GM21786 (cell line): ENCODE data around the gene PPP1R36.
A peak's percentile ranks its signal among the peaks of the same experiment; 100 is the strongest.
"Not testable (repeated sequence)": the region's sequence is repeated elsewhere in the genome, so short reads cannot be mapped to it uniquely, and the experiment has no call there.

Source experiments
- ATAC-seq: cut with Tn5 transposase; IDR thresholded peaks from one replicate; pipeline ENCODE4 v1.9.1; 2021; ENCODE audit not compliant: unreplicated experiment

The PPP1R36 gene

GRCh38 chr14:64566651-64567122, 16.9 kb downstream of the PPP1R36 start:
- no peak for ATAC-seq

- no peak for ATAC-seq
These were observed 19.4 kb downstream of the PPP1R36 start for GRCh38 chr14:64569138-64569631.

- ATAC-seq, result not testable (repeated sequence)
These were observed 19.9 kb downstream of the PPP1R36 start for GRCh38 chr14:64569646-64570045.

- ATAC-seq, result no peak
These were observed 22.8 kb downstream of the PPP1R36 start for GRCh38 chr14:64572386-64573104.

DNA sequence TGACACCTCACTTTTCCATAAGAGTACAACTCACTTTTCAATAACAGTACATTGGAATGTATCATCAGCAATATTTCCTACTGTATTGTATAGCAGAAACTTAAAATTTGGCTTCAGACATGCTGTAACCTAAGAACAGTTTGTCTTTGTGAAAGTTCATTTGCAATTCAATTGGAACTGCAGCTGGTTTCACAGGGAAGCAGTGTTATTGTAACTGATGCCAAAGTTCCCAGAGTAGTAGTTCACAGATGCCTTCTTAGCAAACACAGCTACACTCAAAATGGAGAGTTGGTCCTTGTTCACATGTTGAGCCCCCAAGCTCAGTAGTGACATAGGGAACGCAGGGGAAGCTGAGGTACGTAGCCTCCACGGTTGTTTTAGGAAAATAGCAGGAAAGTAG, 23.3 kb downstream of the PPP1R36 start:
- no peak for ATAC-seq

- ATAC-seq, result no peak
These were observed 24.8 kb downstream of the PPP1R36 start for GRCh38 chr14:64574371-64575107.

- no peak for ATAC-seq
These were observed 27.4 kb downstream of the PPP1R36 start for GRCh38 chr14:64577211-64577610.

DNA sequence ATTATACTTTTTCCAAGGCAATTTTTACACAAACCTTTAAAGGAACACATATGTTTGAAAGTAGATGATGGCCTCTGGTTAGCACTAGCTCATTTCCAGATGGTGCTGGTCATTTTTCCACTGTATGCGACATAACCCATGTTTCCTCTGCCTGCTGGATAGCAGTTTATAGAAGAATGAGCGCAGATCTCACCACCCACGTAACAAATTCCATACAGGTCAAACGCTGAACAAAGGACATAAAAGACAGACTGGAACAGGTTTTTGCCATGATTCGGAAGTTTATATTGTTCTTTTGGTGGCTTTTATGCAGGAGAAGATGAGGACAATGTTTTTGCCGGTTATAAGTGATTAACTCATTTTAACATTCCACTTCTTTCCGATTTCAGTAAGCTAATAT, 30.7 kb downstream of the PPP1R36 start:
- ATAC-seq, result no peak

DNA sequence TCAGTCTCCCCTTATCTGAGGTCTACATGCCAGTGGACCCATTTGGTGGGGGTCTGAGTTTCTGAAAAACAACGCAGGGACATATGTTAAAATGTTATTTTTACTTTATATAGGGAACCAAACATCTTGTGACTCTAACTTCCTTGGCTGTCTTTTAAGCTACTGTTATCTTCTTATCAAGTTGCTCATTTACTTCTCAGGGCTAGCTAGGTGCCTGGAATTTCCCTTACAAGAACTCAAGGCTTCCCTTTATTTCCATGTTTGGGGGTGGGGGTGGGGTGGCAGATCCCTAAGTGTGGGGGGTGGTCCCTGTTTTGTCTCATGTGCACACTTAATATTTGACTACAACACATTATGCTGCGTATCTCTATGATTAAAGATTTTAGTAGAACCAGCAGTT, 31.6 kb downstream of the PPP1R36 start:
- no peak for ATAC-seq

DNA sequence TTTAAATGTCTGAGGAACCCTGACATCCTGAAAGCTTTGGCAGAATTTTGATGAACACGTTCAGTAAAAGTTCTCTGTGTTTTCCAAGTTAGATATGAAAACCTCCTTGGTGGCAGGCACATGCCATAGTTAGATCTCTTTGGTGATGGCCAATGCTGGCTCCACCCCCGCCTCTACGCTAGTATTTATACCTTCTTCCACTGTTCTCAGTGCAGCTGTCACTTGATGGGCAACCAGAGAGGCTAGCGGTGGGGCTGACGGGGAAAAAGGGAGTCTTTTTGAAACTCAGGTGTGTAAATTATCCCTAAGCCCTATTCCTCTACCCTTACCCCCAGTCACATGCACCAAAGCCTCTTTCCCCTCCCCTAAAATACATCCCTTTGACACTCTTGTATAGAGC, 32.1 kb downstream of the PPP1R36 start:
- ATAC-seq, result no peak

GRCh38 chr14:64584190-64584589, 34.4 kb downstream of the PPP1R36 start:
- no peak for ATAC-seq

GRCh38 chr14:64591809-64592208, 42.0 kb downstream of the PPP1R36 start:
- no peak for ATAC-seq

DNA sequence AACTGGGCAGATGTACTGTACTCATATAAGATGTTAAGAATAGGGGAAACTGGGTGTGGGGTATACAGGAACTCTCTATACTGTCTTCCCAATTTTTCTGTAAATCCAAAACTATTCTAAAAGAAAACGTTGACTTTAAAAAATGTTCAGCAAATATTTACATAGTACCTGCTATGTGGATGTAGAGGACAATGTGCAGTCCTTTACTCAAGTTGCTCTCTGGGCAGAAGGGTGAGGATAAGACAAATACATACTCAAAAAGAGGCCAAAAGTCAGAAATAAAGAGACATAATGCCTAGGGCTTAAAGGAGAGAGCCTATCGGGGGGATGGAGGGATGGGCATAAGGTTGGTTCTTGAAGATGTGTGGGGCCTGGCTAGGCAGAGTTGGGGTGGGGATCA, 44.7 kb downstream of the PPP1R36 start:
- ATAC-seq, result no peak

DNA sequence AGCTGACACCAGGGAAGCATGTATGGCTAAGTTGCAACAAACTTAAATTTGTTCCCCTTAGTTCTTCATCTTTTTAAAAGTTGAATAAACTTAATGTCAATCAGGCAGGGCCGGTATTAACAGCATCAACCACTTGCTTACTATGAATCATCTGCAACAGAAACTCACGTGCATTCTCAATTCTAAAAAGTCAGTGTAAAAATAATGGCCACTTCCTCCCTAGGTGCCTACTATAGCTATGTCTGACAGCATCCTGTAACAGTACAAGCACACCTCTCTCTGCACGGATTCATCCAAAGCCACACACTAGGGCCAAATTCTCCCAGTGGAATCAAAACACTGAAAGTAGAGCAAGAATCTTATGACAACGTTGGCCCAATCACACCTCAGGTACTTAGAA, 48.6 kb downstream of the PPP1R36 start:
- ATAC-seq, result peak; percentile 77

DNA sequence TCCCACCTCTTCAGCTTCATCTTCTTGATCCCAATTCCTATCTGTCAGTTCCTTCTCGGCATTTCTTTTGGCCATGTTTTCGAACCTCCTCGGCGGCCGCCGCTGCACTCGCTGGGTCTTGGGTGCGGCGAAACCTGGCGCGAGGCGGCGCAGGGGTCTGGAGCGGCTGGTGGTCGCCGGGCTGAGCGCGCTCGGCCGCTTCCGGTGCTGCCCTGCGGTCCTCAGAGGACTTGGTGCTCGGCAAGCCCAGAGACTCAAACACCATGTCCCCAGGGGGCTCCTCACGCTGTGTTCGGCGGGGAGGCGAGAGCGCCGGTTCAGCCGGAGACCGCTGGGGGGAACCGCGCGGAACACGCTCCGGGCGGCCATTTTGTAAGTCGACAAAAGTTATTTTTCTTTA, 51.8 kb downstream of the PPP1R36 start:
- no peak for ATAC-seq

GRCh38 chr14:64602826-64603225, 53.1 kb downstream of the PPP1R36 start:
- no peak for ATAC-seq

DNA sequence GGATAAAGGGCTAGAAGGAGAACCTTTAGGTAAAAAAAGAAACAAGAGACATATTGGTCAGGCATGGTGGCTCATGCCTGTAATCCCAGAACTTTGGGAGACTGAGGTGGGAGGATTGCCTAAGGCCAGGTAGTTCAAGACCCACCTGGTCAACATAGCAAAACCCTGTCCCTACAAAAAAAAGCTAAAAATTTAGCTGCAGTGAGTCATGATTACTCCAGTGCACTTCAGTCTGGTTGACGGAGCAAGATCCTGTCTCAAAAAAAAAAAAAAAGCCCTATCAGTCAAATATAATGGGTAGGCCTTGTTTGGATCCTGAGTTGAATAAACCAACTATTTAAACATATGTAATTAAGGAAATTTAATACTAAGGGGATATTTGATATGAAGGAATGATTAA, 54.2 kb downstream of the PPP1R36 start:
- no peak for ATAC-seq

DNA sequence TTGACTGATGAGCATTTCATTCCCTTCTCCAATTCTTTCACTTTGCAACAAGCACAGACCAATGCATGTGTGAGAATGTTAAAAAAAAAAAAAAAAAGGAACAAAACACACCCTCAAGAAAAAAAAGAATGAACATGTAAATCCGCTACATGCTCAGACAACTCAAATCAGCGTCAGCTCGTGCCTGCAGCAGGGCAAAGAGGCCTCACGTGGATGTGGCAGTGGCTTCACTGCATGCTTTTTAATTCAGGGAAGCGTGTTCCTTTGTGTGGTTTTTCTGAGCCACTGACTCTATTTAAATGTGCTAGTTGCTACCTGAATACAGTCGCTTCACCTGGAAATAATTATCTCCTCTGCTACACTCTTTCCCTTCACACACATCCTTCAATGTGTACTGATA, 55.1 kb downstream of the PPP1R36 start:
- ATAC-seq, result no peak

DNA sequence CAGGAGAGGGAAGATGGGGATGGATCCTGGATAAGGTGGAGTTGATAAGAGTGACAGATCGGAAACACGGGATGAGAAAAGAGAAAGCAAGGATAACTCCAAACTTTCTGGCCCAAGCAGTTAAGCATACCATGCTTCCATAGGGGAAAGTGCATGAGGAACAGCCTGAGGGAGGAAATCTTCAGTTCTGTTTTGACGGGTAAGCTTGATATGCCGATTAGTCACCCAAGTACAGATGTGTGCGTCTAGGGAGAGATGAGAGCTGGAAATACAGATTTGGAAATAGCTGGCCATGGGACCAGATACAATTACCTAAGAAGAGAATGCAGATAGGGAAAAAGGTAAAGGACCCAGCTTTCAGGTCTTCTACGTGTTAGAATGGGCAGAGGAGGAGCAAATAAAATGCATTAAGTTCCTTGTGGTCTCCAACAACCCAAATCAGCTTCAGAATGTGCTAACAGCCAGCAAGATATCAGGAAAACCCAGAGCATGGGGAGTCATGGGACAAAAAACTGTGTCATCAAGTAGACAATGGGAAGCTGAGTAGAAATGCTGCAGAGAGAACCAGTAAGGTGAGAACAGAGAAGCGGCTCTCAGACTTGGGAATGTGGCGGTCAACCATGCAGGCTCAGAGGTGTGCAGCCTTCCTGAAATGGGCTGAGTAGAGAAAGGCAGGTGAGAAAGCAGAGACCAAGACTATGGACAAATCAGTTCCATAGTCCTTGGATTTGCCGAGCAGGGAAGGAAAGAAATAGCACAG, 56.3 kb downstream of the PPP1R36 start:
- ATAC-seq, result no peak

GRCh38 chr14:64610049-64610746, 60.4 kb downstream of the PPP1R36 start:
- ATAC-seq, result no peak
